Mucosa of descending colon (tissue), 3 donors: Measurements from ENCODE around the gene ASTN2. TPM values are rescaled to one million over a fixed set of nuclear protein-coding genes. Genes with fewer than 3 reads are reported as not detected.
"Not testable (repeated sequence)": the region's sequence is repeated elsewhere in the genome, so short reads cannot be mapped to it uniquely, and the experiment has no call there.

Experiments
- ATAC-seq: fragments of 200-7000 bp; cut with Tn5 transposase; one replicate; pipeline ENCODE4 v1.9.1; 2020; ENCODE audit warnings: mild to moderate bottlenecking, moderate library complexity
- DNase-seq, 3 donors: peaks; one replicate each; pipeline ENCODE4 v3.0.0-alpha.2; 2020
- H3K36me3 ChIP-seq: fragments of 200-600 bp; one replicate; pipeline ENCODE4 v1.8.0; 2021; ENCODE audit warnings: low read depth, mild to moderate bottlenecking
- H3K4me1 ChIP-seq: fragments of 200-600 bp; one replicate; pipeline ENCODE4 v1.8.0; 2021; ENCODE audit warnings: low read depth, mild to moderate bottlenecking
- H3K4me3 ChIP-seq: fragments of 200-600 bp; one replicate; pipeline ENCODE4 v1.8.0; 2021; ENCODE audit warnings: mild to moderate bottlenecking
- H3K9me3 ChIP-seq: fragments of 200-600 bp; one replicate; pipeline ENCODE4 v1.8.0; 2021; ENCODE audit warnings: mild to moderate bottlenecking
- CTCF ChIP-seq: fragments of 200-600 bp; IDR thresholded peaks from one replicate; pipeline ENCODE4 v1.8.0; 2022; ENCODE audit warnings: antibody characterized with exemption, mild to moderate bottlenecking
- intact Hi-C, 2 donors: fragments of 100-400 bp; cut with DNase I in 1 of 2; cut with micrococcal nuclease in 1 of 2; formaldehyde crosslinking; loops; one replicate each; pipeline versions ENCODE4 v1.11.0 to v1.11.1; 2022; cut with DNase I, micrococcal nuclease
- total RNA-seq, 3 donors: library from RNA; stranded (reverse); fragmentation: NEBNext Ultra II Directional in 2 of 3; extraction: Animal tissue kit (Norgen Biotek cat#: 25700) in 2 of 3; gene quantifications; one replicate each; pipeline versions ENCODE4 v1.2.1 to v1.2.4, GENCODE V29; 2021 to 2023
- donor health status: DM: no; HTN: no; CAD: no; lungs with moderate emphysema.
- donor health status: DM: no; HTN: no; CAD: no.
- donor health status: DM: no; HTN: yes; CAD: no.

Gene ASTN2
- total RNA-seq, 3 donors from 2014 or later: 3.5 to 6.1 (median 5.4) TPM

GRCh38 chr9:117072216-117072615, 342.6 kb downstream of the ASTN2 start:
- Histone ChIP-seq H3K4me1 (no peaks in the 10 kb centered on the region), H3K36me3 (no peaks in the 10 kb centered on the region), H3K9me3 (no peaks in the 10 kb centered on the region), H3K4me3 (no peak overlapping the region)
- ATAC-seq (no peak), DNase-seq (no peak)
- intact Hi-C loops: no loop called here
- TF ChIP-seq CTCF: no peak

- H3K4me3 ChIP-seq, intact Hi-C loops, DNase-seq, ATAC-seq, H3K36me3 ChIP-seq, H3K9me3 ChIP-seq, H3K4me1 ChIP-seq: not testable (repeated sequence)
These were observed 343.1 kb downstream of the ASTN2 start for GRCh38 chr9:117071673-117072207.

- Histone ChIP-seq H3K36me3 (no peaks in the 10 kb centered on the region), H3K9me3 (no peaks in the 10 kb centered on the region), H3K4me1 (no peaks in the 10 kb centered on the region), H3K4me3 (no peak overlapping the region)
- no peak for DNase-seq
- TF ChIP-seq CTCF: no peak
- ATAC-seq: no peak
- intact Hi-C loops: no loop called here
These were observed 351.0 kb downstream of the ASTN2 start for GRCh38 chr9:117063721-117064471.

GRCh38 chr9:117060963-117061362, 353.9 kb downstream of the ASTN2 start:
- Histone ChIP-seq H3K9me3 (no peaks in the 10 kb centered on the region), H3K36me3 (no peaks in the 10 kb centered on the region), H3K4me1 (no peaks in the 10 kb centered on the region), H3K4me3 (no peak overlapping the region)
- no peak for TF ChIP-seq CTCF
- intact Hi-C loops: no loop called here
- no peak for DNase-seq
- ATAC-seq: no peak

GRCh38 chr9:117050007-117050406, 364.9 kb downstream of the ASTN2 start:
- H3K4me3 ChIP-seq: no peak overlapping the region
- no peaks in the 10 kb centered on the region for H3K36me3 ChIP-seq
- no peak for TF ChIP-seq CTCF
- intact Hi-C loops: no loop called here
- ATAC-seq (no peak), DNase-seq (no peak)
- no peaks in the 10 kb centered on the region for H3K4me1 ChIP-seq
- no peaks in the 10 kb centered on the region for H3K9me3 ChIP-seq

GRCh38 chr9:117046666-117047327, 368.1 kb downstream of the ASTN2 start:
- intact Hi-C loops: no loop called here
- Histone ChIP-seq H3K9me3 (no peaks in the 10 kb centered on the region), H3K4me1 (no peaks in the 10 kb centered on the region), H3K36me3 (no peaks in the 10 kb centered on the region), H3K4me3 (no peak overlapping the region)
- DNase-seq (no peak), ATAC-seq (no peak)
- no peak for TF ChIP-seq CTCF
